Transverse colon (tissue), 4 donors: ENCODE results near the gene TAS2R10. TPM values are rescaled to one million over a fixed set of nuclear protein-coding genes. Genes with fewer than 3 reads are reported as not detected.

Experiments
- DNase-seq: peaks from one replicate; pipeline ENCODE4 v3.0.0-alpha.2; 2019
- H3K27ac ChIP-seq, 4 donors: fragments of 200-600 bp; sonication (generic); 2 replicates each; pipeline ENCODE4 v1.5.1; 2016 to 2018; ENCODE audit warnings: inconsistent platforms in 4 of 4
- H3K27me3 ChIP-seq: fragments of 200-600 bp; sonication (generic); 2 replicates; pipeline ENCODE4 v1.5.1; 2017; ENCODE audit warnings: inconsistent platforms
- H3K36me3 ChIP-seq, 4 donors: fragments of 200-600 bp; sonication (generic); 2 replicates each; pipeline ENCODE4 v1.5.1; 2017 to 2019; ENCODE audit warnings: inconsistent platforms in 4 of 4
- H3K4me1 ChIP-seq, 4 donors: fragments of 200-600 bp; sonication (generic); 2 replicates each; pipeline ENCODE4 v1.5.1; 2017 to 2020; ENCODE audit warnings: inconsistent platforms in 4 of 4
- H3K4me3 ChIP-seq, 4 donors: fragments of 200-600 bp; sonication (generic); 1 replicate in 1 of 4; 2 replicates in 3 of 4; pipeline versions ENCODE4 v1.5.1 to v1.6.1; 2017 to 2019; ENCODE audit warnings: inconsistent platforms in 4 of 4
- H3K9me3 ChIP-seq, 2 donors: fragments of 200-600 bp; sonication (generic); 2 replicates each; pipeline ENCODE4 v1.5.1; 2017 to 2019; ENCODE audit warnings: inconsistent platforms in 2 of 2
- CTCF ChIP-seq, 5 experiments: fragments of 200-600 bp in 3 of 5; fragments of 450-650 bp in 2 of 5; sonication (generic) in 3 of 5; IDR thresholded peaks; 1 replicate in 2 of 5; 2 replicates in 3 of 5; pipeline ENCODE4 v1.5.1; 2016 to 2017; ENCODE audit warnings: antibody characterized with exemption in 5 of 5, inconsistent platforms in 3 of 5, mild to moderate bottlenecking in 2 of 5, moderate library complexity in 1 of 5
- EP300 ChIP-seq: sonication (generic); formaldehyde crosslinking; IDR thresholded peaks from one replicate; pipeline ENCODE4 v1.6.1; 2017; ENCODE audit warnings: antibody characterized with exemption, low read depth
- POLR2A ChIP-seq: fragments of 450-650 bp; IDR thresholded peaks from one replicate; pipeline ENCODE4 v1.6.1; 2016; ENCODE audit warnings: antibody characterized with exemption, mild to moderate bottlenecking, moderate library complexity
- POLR2AphosphoS5 ChIP-seq, 3 donors: sonication (generic); formaldehyde crosslinking; IDR thresholded peaks; one replicate each; pipeline ENCODE4 v1.6.1; 2016; ENCODE audit warnings: antibody characterized with exemption in 3 of 3
- WGBS, 2 donors: methylation state at CpG; one replicate each; pipeline ENCODE4 v1.1.5; 2018; ENCODE audit warnings: low coverage in 1 of 2; 5-methylcytosine and 5-hydroxymethylcytosine counted together
- in situ Hi-C, 4 donors: fragments of 200-750 bp; cut with MboI; loops; one replicate each; pipeline versions ENCODE4 v1.15.0 to v1.15.1; 2017; ENCODE audit warnings: low sequenced_read_pairs in 3 of 4, low pct_ligation_motif_present in 1 of 4, low pct_unique_long_range_greater_than_20kb in 1 of 4
- intact Hi-C: fragments of 100-400 bp; cut with DNase I; formaldehyde crosslinking; loops from one replicate; pipeline ENCODE4 v1.15.1; 2023; ENCODE audit warnings: low total_unique reads
- total RNA-seq, 4 donors: library from RNA; depleted of rRNA; stranded (reverse); fragments of >200 nt; gene quantifications; one replicate each; pipeline ENCODE4 v1.1.0, GENCODE V29; 2016

TAS2R10 gene
- total RNA-seq, 4 donors from 2014 or later: 0.79 TPM; not detected in 3

DNA sequence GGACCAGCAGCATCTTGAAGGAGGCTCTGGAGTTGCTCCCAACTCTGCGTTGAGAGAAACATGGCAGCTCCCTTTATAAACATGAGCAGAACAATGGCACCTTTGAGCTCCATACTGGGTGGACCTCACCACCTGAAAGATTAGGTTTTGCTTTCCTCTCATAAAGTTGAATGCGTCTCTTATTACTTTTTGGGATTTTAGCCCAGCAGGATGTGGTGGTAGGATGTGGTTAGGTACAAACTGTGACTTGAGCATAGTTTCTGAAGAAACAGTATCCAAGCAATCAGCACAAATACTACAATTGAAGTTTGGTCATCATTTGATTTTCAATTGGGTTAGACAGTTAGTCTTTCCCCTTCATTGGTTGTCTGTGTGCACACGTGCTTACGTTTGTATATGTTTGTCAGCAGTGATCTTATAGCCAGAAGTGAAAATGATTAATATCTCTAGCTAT lies 23.3 kb upstream of the TAS2R10 start, which contains the start of gene PRR4:
TSS of gene PRR4 (minus strand) at position 51 of the 454 bp plus-strand sequence. CDS start at position 13, 38 bp downstream.
- intact Hi-C loops (no loop called here), in situ Hi-C loops (no loop called here)
- 85 to 96% methylated on average over 4 of the region's 4 CpGs for WGBS, 2 donors

DNA sequence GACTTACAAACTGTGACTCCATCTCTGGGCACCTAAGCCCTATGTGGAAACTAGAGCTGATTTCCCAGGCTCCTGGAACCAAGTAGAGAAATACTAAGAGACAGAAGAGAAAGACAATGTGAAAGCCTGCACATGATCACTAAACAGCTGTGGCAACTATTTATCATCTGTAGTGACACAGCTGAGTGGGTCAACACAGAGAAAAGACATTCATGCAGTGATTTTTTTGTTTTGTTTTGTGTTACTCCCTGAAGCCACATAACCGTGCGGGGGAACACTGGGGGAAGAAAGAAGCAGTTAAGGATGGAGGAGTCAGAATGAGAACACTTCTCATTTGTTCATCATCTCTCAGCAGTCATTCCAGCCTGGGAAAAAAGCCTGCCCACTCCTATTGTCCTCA lies 21.6 kb upstream of the TAS2R10 start:
- Histone ChIP-seq H3K36me3 (no peaks in the 10 kb centered on the region), H3K4me3 (no peak overlapping the region), H3K27me3 (no peaks in the 10 kb centered on the region), H3K27ac (no peak overlapping the region), H3K4me1 (no peaks in the 10 kb centered on the region), H3K9me3 (no peaks in the 10 kb centered on the region)
- intact Hi-C loops: no loop called here
- TF ChIP-seq EP300 (no peak), POLR2A (no peak), CTCF (IDR thresholded peaks at IDR 0.05) (no peak), POLR2AphosphoS5 (IDR thresholded peaks at IDR 0.05) (no peak)
- no peak for DNase-seq
- in situ Hi-C loops: no loop called here
- WGBS, 2 donors: 40 to 46% methylated on average over 2 of the region's 2 CpGs

More for the DNA sequence above, 23.3 kb upstream of the TAS2R10 start, which contains the start of gene PRR4:
- Histone ChIP-seq H3K27me3 (no peaks in the 10 kb centered on the region), H3K27ac (no peak within 1 kb of the TSS), H3K36me3 (no peaks in the 10 kb centered on the region), H3K9me3 (no peaks in the 10 kb centered on the region), H3K4me1 (no peaks in the 10 kb centered on the region), H3K4me3 (no peak within 1 kb of the TSS)
- DNase-seq: no peak
- TF ChIP-seq CTCF (IDR thresholded peaks at IDR 0.05) (no peak), POLR2AphosphoS5 (IDR thresholded peaks at IDR 0.05) (no peak)

DNA sequence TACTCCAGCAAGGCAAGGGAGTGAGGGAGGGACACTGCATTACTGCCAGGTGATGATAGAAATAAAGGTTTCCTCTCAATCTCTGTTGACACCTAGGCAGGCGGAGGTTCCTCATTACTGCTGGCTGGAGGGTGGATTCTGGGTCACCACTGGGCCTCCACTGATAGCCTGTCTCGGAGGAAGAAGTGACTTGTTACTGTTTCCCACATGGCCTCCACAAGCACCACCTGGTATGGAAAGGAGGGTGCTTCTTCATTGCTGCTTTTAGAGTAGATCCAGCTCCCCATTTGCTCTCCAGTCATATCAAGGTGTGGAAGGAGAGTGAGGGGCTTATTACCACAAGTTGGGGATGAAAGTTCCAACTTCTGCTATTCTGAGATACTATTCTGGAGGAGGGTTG lies 16.7 kb upstream of the TAS2R10 start:
- H3K27ac ChIP-seq: no peak overlapping the region
- WGBS, 2 donors: 88% methylated on average over 2 of the region's 2 CpGs; no CpG with 5 or more reads in 1 of the 2 donors
- DNase-seq: no peak
- in situ Hi-C loops: no loop called here
- H3K4me3 ChIP-seq: no peak overlapping the region
- no peaks in the 10 kb centered on the region for H3K4me1 ChIP-seq
- H3K36me3 ChIP-seq: no peaks in the 10 kb centered on the region
- TF ChIP-seq EP300: no peak
- TF ChIP-seq POLR2A: no peak
- no peak for TF ChIP-seq CTCF (IDR thresholded peaks at IDR 0.05)
- TF ChIP-seq POLR2AphosphoS5 (IDR thresholded peaks at IDR 0.05): no peak
- no peaks in the 10 kb centered on the region for H3K27me3 ChIP-seq
- no peaks in the 10 kb centered on the region for H3K9me3 ChIP-seq
- intact Hi-C loops: no loop called here

DNA sequence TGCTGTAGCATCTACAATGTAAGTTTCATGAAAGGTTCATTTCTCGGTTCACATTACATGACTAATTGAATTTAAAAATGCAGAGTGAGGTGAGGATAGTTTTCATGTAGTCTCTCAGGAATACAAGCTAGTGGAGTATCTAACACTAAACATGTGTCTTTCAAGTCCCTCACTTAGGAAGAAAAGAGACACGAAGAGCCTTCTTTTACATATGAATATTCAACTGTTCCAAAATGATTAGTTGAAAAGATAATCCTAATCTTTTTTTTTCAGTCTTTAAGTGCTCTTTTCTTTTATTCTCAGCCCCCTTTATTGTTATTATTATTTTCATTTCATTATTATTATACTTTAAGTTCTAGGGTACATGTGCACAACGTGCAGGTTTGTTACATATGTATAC lies 12.3 kb upstream of the TAS2R10 start:
- in situ Hi-C loops (no loop called here), intact Hi-C loops (no loop called here)
- DNase-seq: no peak
- H3K27ac ChIP-seq: no peak overlapping the region
- no peaks in the 10 kb centered on the region for H3K9me3 ChIP-seq
- no peaks in the 10 kb centered on the region for H3K4me1 ChIP-seq
- H3K4me3 ChIP-seq: no peak overlapping the region
- WGBS, 2 donors: 93% methylated on average over 3 of the region's 3 CpGs
- TF ChIP-seq POLR2AphosphoS5 (IDR thresholded peaks at IDR 0.05) (no peak), POLR2A (no peak), CTCF (IDR thresholded peaks at IDR 0.05) (no peak), EP300 (no peak)
- no peaks in the 10 kb centered on the region for H3K27me3 ChIP-seq
- no peaks in the 10 kb centered on the region for H3K36me3 ChIP-seq
